Panc1 (cell line): Measurements from ENCODE around the gene MAD1L1. TPM values are rescaled to one million over a fixed set of nuclear protein-coding genes. Genes with fewer than 3 reads are reported as not detected.

Source experiments
- ATAC-seq: fragments of 200-7000 bp; cut with Tn5 transposase; 2 replicates; pipeline ENCODE4 v1.9.1; 2020; ENCODE audit warnings: mild to moderate bottlenecking, moderate library complexity
- BruUV-seq: library from RNA; stranded (reverse); fragments of 400-500 nt; replicated peaks from 2 replicates; lab custom pipeline; 2021; lab: Mats Ljungman, UMichigan
- CTCF ChIA-PET: fragments of 300-600 bp; sonication (Branson Sonifier 250); formaldehyde crosslinking; loops from one replicate; lab custom pipeline; 2022; ENCODE audit warnings: antibody characterized with exemption; lab: Charles Lee
- POLR2A ChIA-PET: fragments of 300-600 bp; sonication (Branson Sonifier 250); formaldehyde crosslinking; loops from one replicate; lab custom pipeline; 2022; ENCODE audit warnings: antibody characterized with exemption; lab: Charles Lee
- DNase-seq: peaks from one replicate; pipeline ENCODE4 v3.0.0-alpha.2; 2010; ENCODE audit warnings: low read depth, low spot score
- H3K27ac ChIP-seq: 2 replicates; pipeline ENCODE4 v1.5.1; 2011; ENCODE audit warnings: mild to moderate bottlenecking, low read length, inconsistent platforms
- H3K27me3 ChIP-seq: fragments of 200-500 bp; sonication (Bioruptor generic); 2 replicates; pipeline ENCODE4 v1.6.0; 2014; ENCODE audit warnings: low read length, inconsistent platforms; ENCODE audit not compliant: control insufficient read depth, insufficient read depth
- H3K36me3 ChIP-seq: fragments of 200-500 bp; sonication (Bioruptor generic); 2 replicates; pipeline ENCODE4 v1.5.1; 2014; ENCODE audit warnings: inconsistent platforms, mild to moderate bottlenecking, low read length, moderate library complexity; ENCODE audit not compliant: control insufficient read depth, insufficient read depth
- H3K4me1 ChIP-seq: 2 replicates; pipeline ENCODE4 v1.5.1; 2011; ENCODE audit warnings: inconsistent platforms, mild to moderate bottlenecking, low read length, moderate library complexity; ENCODE audit not compliant: control insufficient read depth, insufficient read depth
- H3K4me3 ChIP-seq, 2 experiments: 2 replicates each; pipeline ENCODE4 v1.5.1; 2011 to 2012; ENCODE audit warnings: low read depth in 2 of 2, low read length in 2 of 2, mild to moderate bottlenecking in 2 of 2, inconsistent platforms in 1 of 2, moderate library complexity in 1 of 2
- H3K9me3 ChIP-seq: fragments of 200-500 bp; sonication (Bioruptor generic); 2 replicates; pipeline ENCODE4 v1.5.1; 2014; ENCODE audit warnings: low read depth, mild to moderate bottlenecking, inconsistent platforms, low read length, moderate library complexity; ENCODE audit not compliant: control insufficient read depth, insufficient read depth
- CTCF ChIP-seq: fragments of 450-650 bp; IDR thresholded peaks from 2 replicates; pipeline ENCODE4 v1.5.1; 2017; ENCODE audit warnings: mild to moderate bottlenecking
- POLR2AphosphoS5 ChIP-seq: IDR thresholded peaks from 2 replicates; pipeline ENCODE4 v1.6.1; 2012; ENCODE audit warnings: mild to moderate bottlenecking, low read depth, low read length, moderate library complexity
- SIN3A ChIP-seq: IDR thresholded peaks from 2 replicates; pipeline ENCODE4 v1.6.1; 2012; ENCODE audit warnings: low read depth, mild to moderate bottlenecking, low read length, moderate library complexity, borderline replicate concordance; ENCODE audit not compliant: insufficient read depth
- TCF7L2 ChIP-seq: IDR thresholded peaks from 2 replicates; pipeline ENCODE4 v1.6.1; 2011; ENCODE audit warnings: mild to moderate bottlenecking, low read depth, low read length, inconsistent platforms
- in situ Hi-C: cut with HindIII; loops from 2 replicates; pipeline ENCODE4 v1.10.0; 2016; ENCODE audit warnings: low sequenced_read_pairs, low pct_unique_long_range_greater_than_20kb
- intact Hi-C: fragments of 100-400 bp; cut with micrococcal nuclease; formaldehyde crosslinking; loops from one replicate; pipeline ENCODE4 v1.10.0; 2022; ENCODE audit not compliant: unreplicated experiment
- total RNA-seq: library from RNA; stranded (reverse); gene quantifications from one replicate; pipeline ENCODE4 v1.2.1, GENCODE V29; 2021; ENCODE audit not compliant: unreplicated experiment
- TF ChIP-seq, protein P1 (sequence below), 2 experiments: IDR thresholded peaks; 2 replicates each; pipeline ENCODE4 v1.6.1; 2011 to 2012; ENCODE audit warnings: low read depth in 2 of 2, control low read depth in 1 of 2, low read length in 1 of 2, mild to moderate bottlenecking in 1 of 2, moderate library complexity in 1 of 2; ENCODE audit not compliant: insufficient read depth in 1 of 2

Gene MAD1L1
- total RNA-seq, 1 experiment from 2014 or later, result 70.8 TPM

DNA sequence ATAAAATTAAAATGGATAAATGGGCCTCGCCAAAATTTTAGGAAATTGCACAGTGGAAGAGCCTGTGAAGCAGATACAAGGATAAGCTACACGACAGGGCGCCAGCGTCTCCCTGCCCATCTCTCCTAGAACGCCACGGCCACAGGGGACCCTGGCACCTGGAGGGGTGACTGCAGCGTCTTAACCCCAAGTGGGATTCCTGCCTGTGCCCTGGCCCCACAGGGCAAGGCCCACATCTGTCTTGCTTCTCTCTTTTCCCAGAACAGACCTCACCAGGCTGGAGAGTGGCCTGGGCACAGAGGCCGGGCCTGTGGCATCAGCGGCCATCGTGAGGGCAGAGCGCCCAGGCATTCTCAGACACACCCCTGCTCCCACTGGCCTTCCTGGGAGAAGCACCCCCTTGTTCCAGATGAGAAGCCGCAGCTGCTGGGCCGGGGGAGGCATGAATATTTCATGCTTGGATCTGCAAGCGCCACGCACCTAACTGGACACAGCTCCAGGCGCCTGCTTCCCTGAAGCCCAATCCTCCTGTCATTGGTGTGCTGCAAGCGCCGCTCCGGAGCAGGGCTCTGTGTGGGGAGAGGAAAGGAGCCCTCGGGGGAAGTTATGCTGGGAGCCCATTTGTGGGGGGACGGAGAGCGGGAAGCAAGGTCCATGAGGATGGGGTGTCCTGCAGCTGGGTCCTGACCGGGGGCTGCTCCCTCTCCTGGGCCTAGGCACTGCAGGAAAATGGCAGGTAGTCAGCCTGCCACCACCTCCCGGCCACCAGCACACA, 409.2 kb downstream of the MAD1L1 start:
- DNase-seq (no peak), ATAC-seq (no peak)
- ChIA-PET CTCF (interaction anchor here (0.6 kb wide), 1 partner anchor 53 kb away, joined by 3 read pairs; no protein-coding TSS in a partner anchor), POLR2A (no interaction called here)
- Histone ChIP-seq H3K36me3 (no peaks in the 10 kb centered on the region), H3K27ac (no peak overlapping the region), H3K27me3 (no peaks in the 10 kb centered on the region), H3K4me3 (no peak overlapping the region), H3K4me1 (no peaks in the 10 kb centered on the region), H3K9me3 (no peaks in the 10 kb centered on the region)
- intact Hi-C loops (no loop called here), in situ Hi-C loops (no loop called here)
- BruUV-seq, result no TSS peak
- TF ChIP-seq, protein P1, sequence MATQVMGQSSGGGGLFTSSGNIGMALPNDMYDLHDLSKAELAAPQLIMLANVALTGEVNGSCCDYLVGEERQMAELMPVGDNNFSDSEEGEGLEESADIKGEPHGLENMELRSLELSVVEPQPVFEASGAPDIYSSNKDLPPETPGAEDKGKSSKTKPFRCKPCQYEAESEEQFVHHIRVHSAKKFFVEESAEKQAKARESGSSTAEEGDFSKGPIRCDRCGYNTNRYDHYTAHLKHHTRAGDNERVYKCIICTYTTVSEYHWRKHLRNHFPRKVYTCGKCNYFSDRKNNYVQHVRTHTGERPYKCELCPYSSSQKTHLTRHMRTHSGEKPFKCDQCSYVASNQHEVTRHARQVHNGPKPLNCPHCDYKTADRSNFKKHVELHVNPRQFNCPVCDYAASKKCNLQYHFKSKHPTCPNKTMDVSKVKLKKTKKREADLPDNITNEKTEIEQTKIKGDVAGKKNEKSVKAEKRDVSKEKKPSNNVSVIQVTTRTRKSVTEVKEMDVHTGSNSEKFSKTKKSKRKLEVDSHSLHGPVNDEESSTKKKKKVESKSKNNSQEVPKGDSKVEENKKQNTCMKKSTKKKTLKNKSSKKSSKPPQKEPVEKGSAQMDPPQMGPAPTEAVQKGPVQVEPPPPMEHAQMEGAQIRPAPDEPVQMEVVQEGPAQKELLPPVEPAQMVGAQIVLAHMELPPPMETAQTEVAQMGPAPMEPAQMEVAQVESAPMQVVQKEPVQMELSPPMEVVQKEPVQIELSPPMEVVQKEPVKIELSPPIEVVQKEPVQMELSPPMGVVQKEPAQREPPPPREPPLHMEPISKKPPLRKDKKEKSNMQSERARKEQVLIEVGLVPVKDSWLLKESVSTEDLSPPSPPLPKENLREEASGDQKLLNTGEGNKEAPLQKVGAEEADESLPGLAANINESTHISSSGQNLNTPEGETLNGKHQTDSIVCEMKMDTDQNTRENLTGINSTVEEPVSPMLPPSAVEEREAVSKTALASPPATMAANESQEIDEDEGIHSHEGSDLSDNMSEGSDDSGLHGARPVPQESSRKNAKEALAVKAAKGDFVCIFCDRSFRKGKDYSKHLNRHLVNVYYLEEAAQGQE (IDR thresholded peaks at IDR 0.05; ENCODE audit: insufficient read depth in 1 of 2, low read depth in 2 of 2, low read length in 1 of 2), result no peak
- TF ChIP-seq CTCF (no peak), POLR2AphosphoS5 (no peak), TCF7L2 (no peak), SIN3A (no peak)

DNA sequence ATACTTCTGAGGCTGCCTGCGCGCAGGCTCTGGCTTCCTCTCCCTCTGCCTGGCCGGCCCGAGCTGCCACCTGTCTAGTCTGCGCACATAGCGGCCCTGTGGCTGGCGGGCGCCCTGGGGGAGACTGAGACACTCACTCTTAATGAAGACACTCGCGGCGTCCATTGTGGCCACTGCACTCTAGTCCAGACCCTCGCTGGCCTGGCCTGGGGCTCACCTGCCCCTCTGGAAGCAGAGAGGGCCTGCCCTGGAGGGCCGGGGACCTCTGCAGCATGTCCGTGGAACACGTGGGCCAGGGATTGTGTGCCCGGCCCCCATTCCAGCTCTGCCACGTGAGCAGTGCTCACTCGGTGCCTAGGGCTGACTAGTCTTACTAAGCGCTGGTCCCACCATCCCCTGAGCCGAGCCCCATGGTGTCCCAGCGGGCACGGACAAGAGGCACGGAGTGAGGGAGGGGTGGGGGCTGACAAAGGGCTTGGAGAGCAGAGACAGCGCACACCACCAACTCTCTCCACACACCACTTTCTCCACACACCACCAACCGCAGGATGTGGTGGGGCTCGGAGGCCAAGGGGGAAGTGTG, 413.4 kb downstream of the MAD1L1 start:
- intact Hi-C loops, result no loop called here
- no TSS peak for BruUV-seq
- DNase-seq, result no peak

More for the DNA sequence above, 413.4 kb downstream of the MAD1L1 start:
- H3K36me3 ChIP-seq, result no peaks in the 10 kb centered on the region
- CTCF ChIA-PET, result no interaction called here
- POLR2A ChIA-PET, result no interaction called here
- TF ChIP-seq SIN3A (no peak), POLR2AphosphoS5 (no peak)
- TF ChIP-seq, protein P1 (IDR thresholded peaks at IDR 0.05; ENCODE audit: insufficient read depth in 1 of 2, low read depth in 2 of 2, low read length in 1 of 2), result no peak
- H3K27me3 ChIP-seq, result no peaks in the 10 kb centered on the region
- in situ Hi-C loops, result no loop called here
- no peak overlapping the region for H3K27ac ChIP-seq
- no peaks in the 10 kb centered on the region for H3K4me1 ChIP-seq
- no peak overlapping the region for H3K4me3 ChIP-seq
- ATAC-seq, result no peak
- no peaks in the 10 kb centered on the region for H3K9me3 ChIP-seq
